ENCODE data around the gene LARGE1.

DNA sequence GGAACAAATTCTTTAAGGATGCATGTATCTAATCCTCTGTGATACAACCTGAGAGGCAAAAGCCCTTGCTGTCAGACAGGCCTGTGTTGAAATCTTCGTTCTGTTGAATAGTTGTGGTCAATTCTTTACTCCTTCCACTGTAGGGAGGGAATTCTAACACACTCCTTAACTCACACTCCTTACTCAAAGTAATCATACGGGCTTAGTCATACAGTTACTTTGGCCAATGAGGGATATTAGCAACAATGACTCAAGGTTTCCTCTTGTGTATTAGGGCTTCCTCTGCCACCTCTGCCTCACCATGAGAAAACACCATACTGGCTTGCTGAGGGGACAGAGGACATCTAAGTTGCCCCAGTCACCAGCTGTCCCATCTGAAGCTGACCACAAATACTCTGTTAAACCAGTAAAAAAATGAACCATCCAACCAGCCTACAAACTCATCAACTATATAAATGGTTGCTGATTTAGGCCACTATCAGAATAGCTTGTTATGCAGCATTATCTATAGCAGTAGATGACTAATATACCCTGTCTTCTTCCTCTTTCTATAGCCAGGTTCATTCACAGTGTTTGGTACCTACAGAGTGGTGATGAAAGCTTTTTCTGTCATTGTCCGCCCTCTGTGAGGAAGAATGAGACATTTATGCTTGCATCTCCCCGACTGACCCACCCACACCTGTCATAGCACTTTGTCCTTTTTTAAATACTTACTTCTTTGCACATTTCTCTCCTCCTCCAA lies 539.3 kb downstream of the LARGE1 start:
- TF ChIP-seq, protein P1, sequence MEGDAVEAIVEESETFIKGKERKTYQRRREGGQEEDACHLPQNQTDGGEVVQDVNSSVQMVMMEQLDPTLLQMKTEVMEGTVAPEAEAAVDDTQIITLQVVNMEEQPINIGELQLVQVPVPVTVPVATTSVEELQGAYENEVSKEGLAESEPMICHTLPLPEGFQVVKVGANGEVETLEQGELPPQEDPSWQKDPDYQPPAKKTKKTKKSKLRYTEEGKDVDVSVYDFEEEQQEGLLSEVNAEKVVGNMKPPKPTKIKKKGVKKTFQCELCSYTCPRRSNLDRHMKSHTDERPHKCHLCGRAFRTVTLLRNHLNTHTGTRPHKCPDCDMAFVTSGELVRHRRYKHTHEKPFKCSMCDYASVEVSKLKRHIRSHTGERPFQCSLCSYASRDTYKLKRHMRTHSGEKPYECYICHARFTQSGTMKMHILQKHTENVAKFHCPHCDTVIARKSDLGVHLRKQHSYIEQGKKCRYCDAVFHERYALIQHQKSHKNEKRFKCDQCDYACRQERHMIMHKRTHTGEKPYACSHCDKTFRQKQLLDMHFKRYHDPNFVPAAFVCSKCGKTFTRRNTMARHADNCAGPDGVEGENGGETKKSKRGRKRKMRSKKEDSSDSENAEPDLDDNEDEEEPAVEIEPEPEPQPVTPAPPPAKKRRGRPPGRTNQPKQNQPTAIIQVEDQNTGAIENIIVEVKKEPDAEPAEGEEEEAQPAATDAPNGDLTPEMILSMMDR (IDR thresholded peaks at IDR 0.05), result no peak
- TF ChIP-seq POLR2A (IDR thresholded peaks at IDR 0.05), result no peak

Data from body of pancreas (tissue), 4 donors.